ENCODE measurements around the gene MACROD2. TPM values are rescaled to one million over a fixed set of nuclear protein-coding genes. Genes with fewer than 3 reads are reported as not detected.

The MACROD2 gene
- total RNA-seq, 1 donor from 2014 or later: 78.2 TPM

GRCh38 chr20:15297059-15297875 lies 1302.0 kb downstream of the MACROD2 start:
- H3K9me3 ChIP-seq: no peaks in the 10 kb centered on the region
- TF ChIP-seq CTCF (IDR thresholded peaks at IDR 0.05): no peak
- no peak overlapping the region for H3K27ac ChIP-seq
- H3K27me3 ChIP-seq: no peaks in the 10 kb centered on the region
- intact Hi-C loops (cut with DNase I): no loop called here
- H3K4me3 ChIP-seq: no peak overlapping the region
- peak; percentile 71 for ATAC-seq
- no peak for DNase-seq
- peaks cover 7% of the 10 kb centered on the region for H3K4me1 ChIP-seq
- no peaks in the 10 kb centered on the region for H3K36me3 ChIP-seq

GRCh38 chr20:15302075-15302474 lies 1306.8 kb downstream of the MACROD2 start:
- H3K27me3 ChIP-seq: no peaks in the 10 kb centered on the region
- H3K4me1 ChIP-seq: no peaks in the 10 kb centered on the region
- no peak overlapping the region for H3K4me3 ChIP-seq
- intact Hi-C loops (cut with DNase I): no loop called here
- DNase-seq: no peak
- H3K27ac ChIP-seq: no peak overlapping the region
- no peaks in the 10 kb centered on the region for H3K9me3 ChIP-seq
- H3K36me3 ChIP-seq: no peaks in the 10 kb centered on the region
- no peak for ATAC-seq
- no peak for TF ChIP-seq CTCF (IDR thresholded peaks at IDR 0.05)

GRCh38 chr20:15310361-15310760 lies 1315.0 kb downstream of the MACROD2 start:
- Histone ChIP-seq H3K4me1 (no peaks in the 10 kb centered on the region), H3K9me3 (no peaks in the 10 kb centered on the region), H3K36me3 (no peaks in the 10 kb centered on the region), H3K27me3 (no peaks in the 10 kb centered on the region), H3K27ac (no peak overlapping the region), H3K4me3 (no peak overlapping the region)
- intact Hi-C loops (cut with DNase I): no loop called here
- ATAC-seq (peak; percentile 42), DNase-seq (no peak)
- no peak for TF ChIP-seq CTCF (IDR thresholded peaks at IDR 0.05)

- Histone ChIP-seq H3K36me3 (no peaks in the 10 kb centered on the region), H3K27ac (no peak overlapping the region), H3K27me3 (no peaks in the 10 kb centered on the region), H3K4me3 (no peak overlapping the region), H3K9me3 (no peaks in the 10 kb centered on the region), H3K4me1 (no peaks in the 10 kb centered on the region)
- ATAC-seq (no peak), DNase-seq (no peak)
- intact Hi-C loops (cut with DNase I): no loop called here
- no peak for TF ChIP-seq CTCF (IDR thresholded peaks at IDR 0.05)
Measured at GRCh38 chr20:15316556-15316955, 1321.2 kb downstream of the MACROD2 start.

- no peaks in the 10 kb centered on the region for H3K9me3 ChIP-seq
- ATAC-seq: no peak
- no peak overlapping the region for H3K27ac ChIP-seq
- no peaks in the 10 kb centered on the region for H3K4me1 ChIP-seq
- TF ChIP-seq CTCF (IDR thresholded peaks at IDR 0.05): no peak
- H3K27me3 ChIP-seq: no peaks in the 10 kb centered on the region
- no peaks in the 10 kb centered on the region for H3K36me3 ChIP-seq
- no peak for DNase-seq
- H3K4me3 ChIP-seq: no peak overlapping the region
- intact Hi-C loops (cut with DNase I): no loop called here
Measured at GRCh38 chr20:15317546-15318232, 1322.4 kb downstream of the MACROD2 start.

Data from upper lobe of right lung (tissue), 1 donor.